COLO668 (cell line): ENCODE results near the gene YWHAB.
"Not testable (repeated sequence)": the region's sequence is repeated elsewhere in the genome, so short reads cannot be mapped to it uniquely, and the experiment has no call there.

Source experiments
- DNase-seq: peaks from one replicate; lab custom pipeline; 2025; ENCODE audit not compliant: unreplicated experiment; lab: John Stamatoyannopoulos, UW

YWHAB gene

GRCh38 chr20:44885392-44886265 lies at the start of gene YWHAB:
Gene YWHAB (plus strand): TSS chr20:44885705. CDS start chr20:44901534, 15,829 bp downstream.
- DNase-seq, result peak; percentile 99

- no peak for DNase-seq
Measured at GRCh38 chr20:44836601-44837120, 48.8 kb upstream of the YWHAB start.

- no peak for DNase-seq
Measured at GRCh38 chr20:44837946-44838345, 47.6 kb upstream of the YWHAB start.

DNA sequence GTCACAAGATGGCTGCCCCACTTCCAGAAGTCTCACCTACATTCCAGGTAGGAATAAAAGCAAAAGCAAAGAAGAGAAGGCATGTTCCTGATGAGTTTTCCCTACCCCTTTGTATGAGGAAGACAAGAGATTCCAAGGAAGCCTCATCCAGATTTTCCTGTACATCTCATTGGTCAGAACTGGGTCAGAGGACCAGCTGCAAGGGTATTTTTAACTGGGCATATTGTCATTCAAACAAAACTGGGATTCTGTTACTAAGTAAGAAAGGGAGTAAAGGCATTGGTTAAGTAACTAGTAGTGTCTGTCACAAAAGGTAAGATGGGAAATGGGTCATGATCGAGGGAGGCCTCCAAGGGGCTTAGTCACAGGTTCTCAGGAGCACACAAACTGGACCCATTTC lies 47.0 kb upstream of the YWHAB start:
- DNase-seq, result no peak

DNA sequence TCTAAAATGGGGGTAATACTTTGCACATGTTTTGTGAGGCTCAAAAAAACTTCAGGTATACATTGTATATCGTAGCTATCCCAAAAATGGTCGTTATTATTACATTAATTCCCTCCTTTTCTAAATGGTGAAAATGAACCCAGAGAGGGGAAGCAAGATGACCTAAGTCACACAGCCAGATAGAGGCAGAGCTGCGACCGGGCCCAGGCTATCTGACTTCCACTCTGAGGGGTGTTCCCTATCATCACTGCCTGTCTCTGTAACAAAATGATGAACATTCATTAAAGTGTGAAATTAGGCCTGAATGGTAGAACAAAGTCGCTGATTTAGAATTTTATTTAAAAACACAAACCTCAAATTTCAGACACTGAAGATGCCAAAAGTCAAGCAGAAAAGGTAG lies 46.0 kb upstream of the YWHAB start:
- no peak for DNase-seq

GRCh38 chr20:44840826-44841225 lies 44.7 kb upstream of the YWHAB start:
- DNase-seq, result no peak

- DNase-seq, result no peak
Measured at GRCh38 chr20:44841955-44842354, 43.5 kb upstream of the YWHAB start.

GRCh38 chr20:44843876-44844275 lies 41.6 kb upstream of the YWHAB start:
- no peak for DNase-seq

GRCh38 chr20:44848254-44849015 lies 37.1 kb upstream of the YWHAB start:
- DNase-seq, result no peak

- DNase-seq, result no peak
Measured at GRCh38 chr20:44849703-44850102, 35.8 kb upstream of the YWHAB start.

DNA sequence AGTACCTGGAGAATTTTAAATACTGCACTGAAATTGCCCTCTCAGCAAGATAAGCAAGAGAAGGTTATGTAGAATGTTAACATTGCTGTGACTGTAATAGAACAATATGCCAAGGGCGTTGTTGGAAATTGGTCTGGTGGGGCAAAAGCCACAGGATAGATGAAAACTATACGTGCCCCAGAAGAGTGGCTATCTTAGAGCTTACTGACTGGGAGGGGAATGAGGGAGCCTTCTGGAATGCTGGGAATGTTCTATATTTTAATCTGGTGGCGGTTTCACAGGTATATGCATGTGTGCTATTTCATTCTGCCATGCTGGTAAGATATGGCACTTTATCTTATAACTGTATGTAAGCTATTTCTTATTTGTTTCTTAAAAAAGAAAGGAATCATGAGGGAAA lies 35.2 kb upstream of the YWHAB start:
- DNase-seq, result no peak

GRCh38 chr20:44850837-44851236 lies 34.7 kb upstream of the YWHAB start:
- no peak for DNase-seq

DNA sequence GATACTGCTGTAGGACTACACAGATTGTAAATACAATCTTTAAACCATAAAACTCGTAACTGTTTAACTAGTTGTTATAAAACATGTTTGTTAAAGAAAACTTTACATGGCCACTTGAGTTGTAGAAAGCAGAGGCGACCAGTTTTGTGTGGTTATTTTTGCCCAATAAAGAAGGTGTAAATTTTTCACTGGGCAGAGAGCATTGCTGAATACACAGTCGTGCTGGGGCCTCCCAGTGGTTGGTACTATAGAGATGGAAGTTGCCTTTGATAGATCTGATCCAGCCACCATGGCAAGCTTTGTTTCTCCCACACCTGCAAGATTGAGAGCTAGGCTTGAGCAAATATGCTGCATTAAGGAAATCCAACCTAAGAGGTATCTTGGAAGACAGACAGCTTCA lies 34.0 kb upstream of the YWHAB start:
- DNase-seq, result no peak

GRCh38 chr20:44856442-44856841 lies 29.1 kb upstream of the YWHAB start:
- no peak for DNase-seq

GRCh38 chr20:44856856-44857448 lies 28.6 kb upstream of the YWHAB start:
- no peak for DNase-seq

DNA sequence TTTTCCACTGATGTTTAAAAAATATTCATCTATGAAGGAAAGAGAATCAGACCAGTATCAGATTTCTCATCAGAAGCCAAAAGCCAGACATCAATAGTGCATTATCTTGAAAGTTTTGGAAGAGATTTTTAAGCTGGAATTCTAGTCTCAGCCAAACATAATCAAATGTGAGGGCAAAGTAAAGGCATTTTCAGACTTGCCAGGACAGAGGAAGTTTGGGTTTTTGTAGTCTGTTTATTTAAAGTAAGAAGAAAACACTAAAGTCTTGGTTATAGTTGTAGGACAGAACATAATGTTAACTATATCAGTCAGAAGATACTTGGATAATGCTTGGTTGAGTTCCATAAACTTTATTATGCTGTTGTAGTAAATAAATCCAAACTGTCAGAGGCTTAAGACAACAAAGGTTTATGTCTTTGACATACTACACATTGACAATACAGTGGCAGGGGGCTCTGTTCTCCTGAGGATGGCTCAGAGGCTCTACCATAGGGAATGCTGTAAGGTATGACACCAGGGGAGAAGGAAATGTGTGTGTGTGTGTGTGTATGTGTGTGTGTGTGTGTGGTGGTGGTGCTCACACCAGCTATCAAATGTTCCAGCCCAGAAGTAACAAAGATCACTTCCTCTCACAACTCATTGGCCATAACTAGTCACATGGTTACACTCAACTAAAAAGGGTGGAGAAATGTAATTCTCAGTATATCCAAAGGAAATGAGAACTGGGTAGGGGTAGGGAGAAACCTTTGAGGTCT lies 26.7 kb upstream of the YWHAB start:
- no peak for DNase-seq

DNA sequence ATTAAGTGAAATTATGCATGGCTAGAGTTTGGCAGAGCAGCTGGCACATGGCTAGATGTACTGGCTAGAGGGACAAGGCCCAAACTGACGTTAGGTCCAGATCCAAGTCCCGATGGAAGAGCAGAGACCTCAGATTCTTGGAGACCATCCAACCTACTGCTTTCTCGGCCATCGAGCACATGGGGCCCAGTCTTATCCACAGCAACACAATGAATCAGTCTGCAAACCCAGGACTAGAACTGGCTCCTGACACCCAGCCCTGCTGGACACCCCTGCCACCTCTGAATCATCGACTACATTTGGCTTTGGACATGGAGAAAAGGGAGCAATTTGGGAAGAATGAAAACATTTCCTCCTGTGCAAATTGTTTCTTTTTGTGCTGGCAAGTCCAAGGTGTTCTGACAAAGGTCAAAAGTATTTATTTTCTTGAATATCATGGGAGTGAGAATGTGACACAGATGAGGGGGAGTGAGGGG lies 23.9 kb upstream of the YWHAB start:
- DNase-seq, result no peak

- DNase-seq, result no peak
Measured at GRCh38 chr20:44862286-44862685, 23.2 kb upstream of the YWHAB start.

GRCh38 chr20:44863365-44864084 lies 22.0 kb upstream of the YWHAB start:
- DNase-seq, result not testable (repeated sequence)

- DNase-seq, result not testable (repeated sequence)
Measured at GRCh38 chr20:44864493-44864892, 21.0 kb upstream of the YWHAB start.
